ENCODE data around the gene PRKN. TPM values are rescaled to one million over a fixed set of nuclear protein-coding genes. Genes with fewer than 3 reads are reported as not detected.

The PRKN gene
- total and polyA plus RNA-seq, 2 experiments from 2014 or later: 0.10 to 0.84 TPM

DNA sequence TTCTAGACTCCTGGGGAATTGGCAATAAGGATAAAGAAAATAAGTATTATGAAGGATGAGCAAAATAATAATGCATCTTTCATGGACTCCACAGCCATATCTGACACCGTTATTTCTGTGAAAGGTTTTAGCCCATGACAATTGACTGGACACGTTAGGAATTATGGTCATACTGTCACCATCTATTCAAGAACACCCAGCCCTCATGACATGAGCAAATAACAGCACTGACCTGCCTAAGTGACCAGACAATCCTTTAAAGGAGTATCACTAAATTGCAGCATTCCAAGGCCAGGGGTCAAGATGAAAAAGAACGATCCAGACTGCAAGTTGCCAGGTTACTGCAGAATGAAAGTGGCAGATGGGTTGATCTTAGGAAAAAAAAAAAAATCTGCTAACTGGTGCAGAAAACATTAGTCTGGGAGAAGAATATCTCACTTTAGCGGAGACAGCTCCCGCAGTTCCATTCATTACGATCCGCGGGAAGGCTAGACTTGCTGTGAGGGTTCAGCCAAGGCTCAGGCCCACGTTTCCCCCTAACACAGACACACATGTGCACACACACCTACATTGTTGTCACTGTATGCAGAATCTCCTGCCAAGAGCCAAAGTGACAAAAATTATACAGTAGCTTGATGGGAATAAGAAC, 1216.0 kb downstream of the PRKN start (continued):
- TF ChIP-seq, protein P1, sequence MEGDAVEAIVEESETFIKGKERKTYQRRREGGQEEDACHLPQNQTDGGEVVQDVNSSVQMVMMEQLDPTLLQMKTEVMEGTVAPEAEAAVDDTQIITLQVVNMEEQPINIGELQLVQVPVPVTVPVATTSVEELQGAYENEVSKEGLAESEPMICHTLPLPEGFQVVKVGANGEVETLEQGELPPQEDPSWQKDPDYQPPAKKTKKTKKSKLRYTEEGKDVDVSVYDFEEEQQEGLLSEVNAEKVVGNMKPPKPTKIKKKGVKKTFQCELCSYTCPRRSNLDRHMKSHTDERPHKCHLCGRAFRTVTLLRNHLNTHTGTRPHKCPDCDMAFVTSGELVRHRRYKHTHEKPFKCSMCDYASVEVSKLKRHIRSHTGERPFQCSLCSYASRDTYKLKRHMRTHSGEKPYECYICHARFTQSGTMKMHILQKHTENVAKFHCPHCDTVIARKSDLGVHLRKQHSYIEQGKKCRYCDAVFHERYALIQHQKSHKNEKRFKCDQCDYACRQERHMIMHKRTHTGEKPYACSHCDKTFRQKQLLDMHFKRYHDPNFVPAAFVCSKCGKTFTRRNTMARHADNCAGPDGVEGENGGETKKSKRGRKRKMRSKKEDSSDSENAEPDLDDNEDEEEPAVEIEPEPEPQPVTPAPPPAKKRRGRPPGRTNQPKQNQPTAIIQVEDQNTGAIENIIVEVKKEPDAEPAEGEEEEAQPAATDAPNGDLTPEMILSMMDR (conservative IDR thresholded peaks at IDR 0.05; ENCODE audit: low read depth in 2 of 2): no peak

DNA sequence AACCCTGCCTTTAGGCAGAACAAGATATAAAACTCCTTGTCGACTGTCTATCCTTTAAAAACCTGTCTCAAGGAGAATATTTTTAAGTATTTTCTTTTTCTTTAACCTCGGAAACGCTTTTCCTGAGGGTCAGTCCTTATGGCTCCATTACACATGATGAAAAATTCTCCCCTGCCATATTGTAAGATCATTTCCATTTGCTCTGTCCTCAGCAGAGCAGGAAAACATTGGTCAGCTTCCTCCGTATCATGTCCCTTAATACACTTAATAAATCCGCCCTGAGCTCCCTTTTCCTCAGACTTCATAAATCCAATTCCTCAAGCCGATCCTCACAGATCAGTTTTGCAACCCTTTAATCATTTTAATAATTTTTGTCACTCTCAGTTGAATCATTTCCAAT, 1219.2 kb downstream of the PRKN start:
- H3K9me3 Mint-ChIP-seq: no peaks in the 10 kb centered on the region
- Histone ChIP-seq H3K79me2 (replicated peaks; ENCODE audit: insufficient read depth) (no peaks in the 10 kb centered on the region), H3K4me2 (no peak overlapping the region), H3K9me2 (ENCODE audit: insufficient read depth) (no peaks in the 10 kb centered on the region), H3K4me3 (no peak overlapping the region), H3K27me3 (ENCODE audit: insufficient read depth) (no peaks in the 10 kb centered on the region), H3K27ac (ENCODE audit: low read depth) (no peak overlapping the region), H3K4me1 (ENCODE audit: insufficient read depth) (no peaks in the 10 kb centered on the region), H4K20me1 (replicated peaks; ENCODE audit: insufficient read depth) (no peaks in the 10 kb centered on the region), H3K36me3 (ENCODE audit: insufficient read depth) (no peaks in the 10 kb centered on the region), H2AFZ (no peak overlapping the region), H3F3A (replicated peaks; ENCODE audit: low read depth) (no peaks in the 10 kb centered on the region)
- no peak for DNase-seq (ENCODE audit: low spot score)
- no peak for ATAC-seq
- no peaks in the 10 kb centered on the region for H3K27me3 Mint-ChIP-seq (ENCODE audit: insufficient read depth, low read depth, poor library complexity)
- H3K4me3 Mint-ChIP-seq: no peak overlapping the region
- H3K36me3 Mint-ChIP-seq (ENCODE audit: low read depth): no peaks in the 10 kb centered on the region
- TF ChIP-seq, protein P2, sequence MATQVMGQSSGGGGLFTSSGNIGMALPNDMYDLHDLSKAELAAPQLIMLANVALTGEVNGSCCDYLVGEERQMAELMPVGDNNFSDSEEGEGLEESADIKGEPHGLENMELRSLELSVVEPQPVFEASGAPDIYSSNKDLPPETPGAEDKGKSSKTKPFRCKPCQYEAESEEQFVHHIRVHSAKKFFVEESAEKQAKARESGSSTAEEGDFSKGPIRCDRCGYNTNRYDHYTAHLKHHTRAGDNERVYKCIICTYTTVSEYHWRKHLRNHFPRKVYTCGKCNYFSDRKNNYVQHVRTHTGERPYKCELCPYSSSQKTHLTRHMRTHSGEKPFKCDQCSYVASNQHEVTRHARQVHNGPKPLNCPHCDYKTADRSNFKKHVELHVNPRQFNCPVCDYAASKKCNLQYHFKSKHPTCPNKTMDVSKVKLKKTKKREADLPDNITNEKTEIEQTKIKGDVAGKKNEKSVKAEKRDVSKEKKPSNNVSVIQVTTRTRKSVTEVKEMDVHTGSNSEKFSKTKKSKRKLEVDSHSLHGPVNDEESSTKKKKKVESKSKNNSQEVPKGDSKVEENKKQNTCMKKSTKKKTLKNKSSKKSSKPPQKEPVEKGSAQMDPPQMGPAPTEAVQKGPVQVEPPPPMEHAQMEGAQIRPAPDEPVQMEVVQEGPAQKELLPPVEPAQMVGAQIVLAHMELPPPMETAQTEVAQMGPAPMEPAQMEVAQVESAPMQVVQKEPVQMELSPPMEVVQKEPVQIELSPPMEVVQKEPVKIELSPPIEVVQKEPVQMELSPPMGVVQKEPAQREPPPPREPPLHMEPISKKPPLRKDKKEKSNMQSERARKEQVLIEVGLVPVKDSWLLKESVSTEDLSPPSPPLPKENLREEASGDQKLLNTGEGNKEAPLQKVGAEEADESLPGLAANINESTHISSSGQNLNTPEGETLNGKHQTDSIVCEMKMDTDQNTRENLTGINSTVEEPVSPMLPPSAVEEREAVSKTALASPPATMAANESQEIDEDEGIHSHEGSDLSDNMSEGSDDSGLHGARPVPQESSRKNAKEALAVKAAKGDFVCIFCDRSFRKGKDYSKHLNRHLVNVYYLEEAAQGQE (IDR thresholded peaks at IDR 0.05; ENCODE audit: unreplicated experiment): no peak
- no peak for TF ChIP-seq EZH2phosphoT487 (IDR thresholded peaks at IDR 0.05; ENCODE audit: unreplicated experiment)
- TF ChIP-seq, protein P3, sequence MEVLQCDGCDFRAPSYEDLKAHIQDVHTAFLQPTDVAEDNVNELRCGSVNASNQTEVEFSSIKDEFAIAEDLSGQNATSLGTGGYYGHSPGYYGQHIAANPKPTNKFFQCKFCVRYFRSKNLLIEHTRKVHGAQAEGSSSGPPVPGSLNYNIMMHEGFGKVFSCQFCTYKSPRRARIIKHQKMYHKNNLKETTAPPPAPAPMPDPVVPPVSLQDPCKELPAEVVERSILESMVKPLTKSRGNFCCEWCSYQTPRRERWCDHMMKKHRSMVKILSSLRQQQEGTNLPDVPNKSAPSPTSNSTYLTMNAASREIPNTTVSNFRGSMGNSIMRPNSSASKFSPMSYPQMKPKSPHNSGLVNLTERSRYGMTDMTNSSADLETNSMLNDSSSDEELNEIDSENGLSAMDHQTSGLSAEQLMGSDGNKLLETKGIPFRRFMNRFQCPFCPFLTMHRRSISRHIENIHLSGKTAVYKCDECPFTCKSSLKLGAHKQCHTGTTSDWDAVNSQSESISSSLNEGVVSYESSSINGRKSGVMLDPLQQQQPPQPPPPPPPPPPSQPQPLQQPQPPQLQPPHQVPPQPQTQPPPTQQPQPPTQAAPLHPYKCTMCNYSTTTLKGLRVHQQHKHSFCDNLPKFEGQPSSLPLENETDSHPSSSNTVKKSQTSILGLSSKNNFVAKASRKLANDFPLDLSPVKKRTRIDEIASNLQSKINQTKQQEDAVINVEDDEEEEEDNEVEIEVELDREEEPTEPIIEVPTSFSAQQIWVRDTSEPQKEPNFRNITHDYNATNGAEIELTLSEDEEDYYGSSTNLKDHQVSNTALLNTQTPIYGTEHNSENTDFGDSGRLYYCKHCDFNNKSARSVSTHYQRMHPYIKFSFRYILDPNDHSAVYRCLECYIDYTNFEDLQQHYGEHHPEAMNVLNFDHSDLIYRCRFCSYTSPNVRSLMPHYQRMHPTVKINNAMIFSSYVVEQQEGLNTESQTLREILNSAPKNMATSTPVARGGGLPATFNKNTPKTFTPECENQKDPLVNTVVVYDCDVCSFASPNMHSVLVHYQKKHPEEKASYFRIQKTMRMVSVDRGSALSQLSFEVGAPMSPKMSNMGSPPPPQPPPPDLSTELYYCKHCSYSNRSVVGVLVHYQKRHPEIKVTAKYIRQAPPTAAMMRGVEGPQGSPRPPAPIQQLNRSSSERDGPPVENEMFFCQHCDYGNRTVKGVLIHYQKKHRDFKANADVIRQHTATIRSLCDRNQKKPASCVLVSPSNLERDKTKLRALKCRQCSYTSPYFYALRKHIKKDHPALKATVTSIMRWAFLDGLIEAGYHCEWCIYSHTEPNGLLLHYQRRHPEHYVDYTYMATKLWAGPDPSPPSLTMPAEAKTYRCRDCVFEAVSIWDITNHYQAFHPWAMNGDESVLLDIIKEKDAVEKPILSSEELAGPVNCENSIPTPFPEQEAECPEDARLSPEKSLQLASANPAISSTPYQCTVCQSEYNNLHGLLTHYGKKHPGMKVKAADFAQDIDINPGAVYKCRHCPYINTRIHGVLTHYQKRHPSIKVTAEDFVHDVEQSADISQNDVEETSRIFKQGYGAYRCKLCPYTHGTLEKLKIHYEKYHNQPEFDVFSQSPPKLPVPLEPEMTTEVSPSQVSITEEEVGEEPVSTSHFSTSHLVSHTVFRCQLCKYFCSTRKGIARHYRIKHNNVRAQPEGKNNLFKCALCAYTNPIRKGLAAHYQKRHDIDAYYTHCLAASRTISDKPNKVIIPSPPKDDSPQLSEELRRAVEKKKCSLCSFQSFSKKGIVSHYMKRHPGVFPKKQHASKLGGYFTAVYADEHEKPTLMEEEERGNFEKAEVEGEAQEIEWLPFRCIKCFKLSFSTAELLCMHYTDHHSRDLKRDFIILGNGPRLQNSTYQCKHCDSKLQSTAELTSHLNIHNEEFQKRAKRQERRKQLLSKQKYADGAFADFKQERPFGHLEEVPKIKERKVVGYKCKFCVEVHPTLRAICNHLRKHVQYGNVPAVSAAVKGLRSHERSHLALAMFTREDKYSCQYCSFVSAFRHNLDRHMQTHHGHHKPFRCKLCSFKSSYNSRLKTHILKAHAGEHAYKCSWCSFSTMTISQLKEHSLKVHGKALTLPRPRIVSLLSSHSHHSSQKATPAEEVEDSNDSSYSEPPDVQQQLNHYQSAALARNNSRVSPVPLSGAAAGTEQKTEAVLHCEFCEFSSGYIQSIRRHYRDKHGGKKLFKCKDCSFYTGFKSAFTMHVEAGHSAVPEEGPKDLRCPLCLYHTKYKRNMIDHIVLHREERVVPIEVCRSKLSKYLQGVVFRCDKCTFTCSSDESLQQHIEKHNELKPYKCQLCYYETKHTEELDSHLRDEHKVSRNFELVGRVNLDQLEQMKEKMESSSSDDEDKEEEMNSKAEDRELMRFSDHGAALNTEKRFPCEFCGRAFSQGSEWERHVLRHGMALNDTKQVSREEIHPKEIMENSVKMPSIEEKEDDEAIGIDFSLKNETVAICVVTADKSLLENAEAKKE (CRISPR knock-in tag; IDR thresholded peaks at IDR 0.05): no peak
- H3K27ac Mint-ChIP-seq: no peak overlapping the region
- H3K4me1 Mint-ChIP-seq: no peaks in the 10 kb centered on the region; the same call in 2 of the 3 replicates

Data from GM23338 (cell line).